ENCODE results near the gene ZNRF3.
"Not testable (repeated sequence)": the region's sequence is repeated elsewhere in the genome, so short reads cannot be mapped to it uniquely, and the experiment has no call there.

The ZNRF3 gene

GRCh38 chr22:28883917-28884746 is 760 bp downstream of the ZNRF3 start:
- FAIRE-seq = no peak
- no peak for DNase-seq (ENCODE audit: insufficient read length, low spot score)

DNA sequence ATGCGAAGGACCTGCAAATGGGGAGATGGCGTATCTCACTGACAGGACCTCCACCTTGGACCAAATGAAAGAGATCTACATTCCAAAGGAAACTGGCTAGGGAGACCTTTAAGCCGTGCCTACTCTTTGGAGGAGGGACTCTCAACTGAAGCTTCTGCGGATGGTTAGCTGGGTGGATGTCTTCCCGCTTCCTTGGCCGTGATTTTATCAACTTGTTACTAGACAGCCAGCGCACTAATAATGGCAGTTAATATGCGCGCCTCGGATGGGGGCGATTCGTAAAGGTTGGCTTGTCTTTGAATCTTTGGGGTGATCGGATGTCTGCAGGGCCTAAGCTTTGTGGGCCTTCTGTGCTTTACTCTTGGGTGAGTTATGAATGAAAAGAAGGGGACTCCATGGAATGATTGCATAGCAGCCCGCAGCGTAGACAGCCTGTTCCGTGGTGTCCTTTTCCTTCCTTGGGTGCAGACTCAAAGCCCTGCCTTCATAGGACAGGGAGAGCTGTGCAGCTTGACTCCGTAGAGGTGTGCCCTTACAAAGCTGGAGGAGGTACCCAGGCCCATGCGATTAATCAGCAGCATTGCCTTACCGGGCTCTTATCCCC is 1.5 kb downstream of the ZNRF3 start:
- DNase-seq (ENCODE audit: insufficient read length, low spot score) (no peak), FAIRE-seq (no peak)

- FAIRE-seq = no peak
- no peak for DNase-seq (ENCODE audit: insufficient read length, low spot score)
Observed at GRCh38 chr22:28885939-28886338, 2.6 kb downstream of the ZNRF3 start.

DNA sequence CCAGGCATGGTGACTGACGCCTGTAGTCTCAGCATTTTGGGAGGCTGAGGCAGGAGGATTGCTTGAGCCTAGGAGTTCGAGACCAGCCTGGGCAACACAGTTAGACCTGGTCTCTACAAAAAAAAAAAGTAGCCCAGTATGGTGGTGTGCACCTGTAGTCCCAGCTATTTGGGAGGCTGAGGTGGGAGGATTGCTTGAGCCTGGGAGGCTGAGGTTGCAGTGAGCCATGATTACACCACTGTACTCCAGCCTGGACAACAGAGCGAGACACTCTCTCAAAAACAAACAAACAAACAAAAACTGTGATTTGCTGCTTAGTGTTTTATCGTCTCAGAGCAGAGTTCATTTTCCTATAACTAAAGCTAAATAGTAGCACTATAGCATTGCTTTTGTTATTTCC is 3.3 kb downstream of the ZNRF3 start:
- DNase-seq (ENCODE audit: insufficient read length, low spot score); FAIRE-seq: not testable (repeated sequence)

DNA sequence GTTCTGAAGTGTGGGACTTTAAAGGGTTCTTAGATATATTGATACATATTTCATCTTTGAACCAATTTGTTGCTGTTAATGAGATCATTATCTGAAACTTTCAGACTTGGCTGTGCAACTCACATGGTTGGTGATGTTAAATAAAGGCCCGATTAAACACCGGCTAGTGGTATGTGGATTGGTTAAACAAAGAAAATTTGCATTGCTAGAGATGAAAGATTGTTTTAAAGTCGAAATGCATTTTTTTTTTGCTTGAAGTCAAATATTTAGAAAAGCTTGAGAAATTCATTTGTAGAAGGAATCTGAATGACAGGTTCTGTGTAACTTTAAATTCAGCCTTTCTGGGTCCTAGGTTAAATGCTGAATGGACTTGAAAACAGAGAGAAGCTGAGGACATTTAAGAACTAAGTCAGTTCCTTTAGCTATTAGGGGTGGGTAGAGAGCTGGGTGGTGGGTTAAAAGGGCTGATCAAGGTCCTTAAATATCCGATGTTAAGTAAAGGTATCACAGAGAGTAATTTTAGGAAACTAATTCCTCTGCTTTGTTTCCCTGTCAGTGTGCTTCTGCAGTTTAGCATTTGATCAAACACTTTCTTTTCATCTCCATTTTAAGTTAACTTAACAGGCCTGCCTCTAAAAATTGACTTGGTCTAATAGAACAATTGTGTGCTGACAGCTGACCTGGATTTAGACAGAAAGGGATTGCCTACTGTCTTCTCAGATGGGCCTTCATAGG is 4.5 kb downstream of the ZNRF3 start:
- FAIRE-seq = no peak

GRCh38 chr22:28889478-28890024 is 6.2 kb downstream of the ZNRF3 start:
- FAIRE-seq (no peak), DNase-seq (ENCODE audit: insufficient read length, low spot score) (no peak)

More for the DNA sequence above, 4.5 kb downstream of the ZNRF3 start:
- DNase-seq (ENCODE audit: insufficient read length, low spot score) = no peak

DNA sequence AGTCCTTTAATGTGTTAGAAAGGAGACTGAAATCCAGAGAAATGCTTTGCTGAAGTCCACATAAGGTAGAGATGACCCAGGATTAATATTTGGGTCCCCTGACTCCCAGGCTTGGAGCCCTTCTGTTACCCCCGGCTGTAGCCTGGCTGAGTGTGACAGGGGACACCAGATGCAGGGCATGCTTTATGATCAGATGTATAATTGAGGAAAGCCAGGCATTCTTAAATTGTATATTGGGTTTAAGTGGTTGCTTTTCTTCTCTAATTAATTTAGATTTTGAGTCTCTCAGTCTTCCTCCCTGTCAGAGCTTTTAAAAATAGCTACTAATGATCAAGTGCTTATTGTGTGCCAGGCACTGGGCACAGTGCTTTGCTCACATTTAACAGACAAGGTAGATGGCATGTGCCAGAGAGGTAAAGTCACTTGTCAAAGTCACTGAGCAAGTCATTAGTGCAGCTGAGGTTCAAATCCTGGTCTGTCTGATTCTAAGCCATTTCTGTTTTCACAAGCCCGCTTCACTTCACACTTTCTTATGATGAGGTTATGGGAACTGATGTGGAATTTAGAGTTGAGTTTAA is 7.9 kb downstream of the ZNRF3 start:
- no peak for DNase-seq (ENCODE audit: insufficient read length, low spot score)
- FAIRE-seq = no peak

- DNase-seq (ENCODE audit: insufficient read length, low spot score) (no peak), FAIRE-seq (no peak)
Observed at GRCh38 chr22:28892175-28892731, 8.9 kb downstream of the ZNRF3 start.

- DNase-seq (ENCODE audit: insufficient read length, low spot score) = no peak
- no peak for FAIRE-seq
Observed at GRCh38 chr22:28893810-28894209, 10.4 kb downstream of the ZNRF3 start.

DNA sequence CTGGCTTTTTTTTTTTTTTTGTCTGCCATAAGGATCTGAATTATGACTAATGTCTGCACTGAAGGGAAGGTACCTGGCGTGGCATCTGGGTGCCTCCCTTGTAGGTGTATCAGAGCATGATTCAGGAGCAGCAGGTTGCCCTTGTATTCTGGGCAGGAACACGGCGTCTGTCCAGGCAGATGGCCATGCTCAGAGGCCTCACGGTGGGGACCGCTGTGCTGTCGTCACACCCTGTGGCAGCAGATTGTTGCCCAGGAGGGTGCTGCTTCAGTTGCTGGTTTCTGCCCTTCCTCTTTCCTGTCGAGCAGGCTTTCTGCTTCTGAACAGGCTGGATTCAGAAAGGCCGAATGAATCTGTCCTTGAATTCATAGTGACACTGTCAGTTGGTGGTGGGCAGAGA is 11.0 kb downstream of the ZNRF3 start:
- FAIRE-seq = no peak

GRCh38 chr22:28894807-28895206 is 11.4 kb downstream of the ZNRF3 start:
- FAIRE-seq (no peak), DNase-seq (ENCODE audit: insufficient read length, low spot score) (no peak)

More for the DNA sequence above, 11.0 kb downstream of the ZNRF3 start:
- no peak for DNase-seq (ENCODE audit: insufficient read length, low spot score)

DNA sequence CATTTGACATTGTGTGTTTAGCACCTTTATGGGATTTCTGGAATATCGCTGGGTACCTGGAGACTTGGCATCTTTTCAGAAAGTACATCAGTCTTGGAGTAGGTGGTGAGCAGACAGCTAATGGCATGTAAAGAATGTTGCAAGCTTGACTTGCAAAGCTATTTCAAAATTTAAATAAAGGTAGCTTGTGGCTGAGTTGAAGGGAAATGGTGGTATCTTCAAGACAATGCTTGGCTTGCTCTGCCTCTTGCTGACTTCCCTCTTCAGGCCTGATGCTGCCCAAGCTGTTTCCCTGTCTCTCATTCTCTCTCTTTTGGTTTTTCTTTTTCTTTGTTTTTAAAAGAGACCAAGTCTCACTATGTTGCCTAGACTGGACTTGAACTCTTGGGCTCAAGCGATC is 13.2 kb downstream of the ZNRF3 start:
- FAIRE-seq (no peak), DNase-seq (ENCODE audit: insufficient read length, low spot score) (no peak)

DNA sequence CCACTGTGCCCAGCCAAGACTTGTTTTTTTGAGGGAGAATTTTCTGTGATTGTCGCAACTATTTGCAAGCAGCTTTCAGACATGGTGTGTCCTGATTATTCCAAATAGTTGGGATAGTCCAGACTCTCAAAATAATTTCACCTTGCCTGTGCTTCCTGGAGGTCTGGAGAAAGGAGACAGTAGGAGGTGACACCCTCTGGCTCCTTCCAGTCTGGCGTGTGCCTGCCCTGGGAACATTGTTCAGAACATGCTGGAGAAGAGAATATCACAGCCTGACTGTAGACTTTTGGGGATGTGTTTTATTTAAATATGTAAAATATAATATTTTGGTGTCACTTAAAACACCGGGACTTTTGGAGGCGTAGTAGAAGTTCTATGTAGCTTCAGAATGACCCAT is 14.9 kb downstream of the ZNRF3 start:
- DNase-seq (ENCODE audit: insufficient read length, low spot score) = no peak
- FAIRE-seq = no peak

GRCh38 chr22:28899199-28899853 is 16.0 kb downstream of the ZNRF3 start:
- FAIRE-seq (no peak), DNase-seq (ENCODE audit: insufficient read length, low spot score) (no peak)

DNA sequence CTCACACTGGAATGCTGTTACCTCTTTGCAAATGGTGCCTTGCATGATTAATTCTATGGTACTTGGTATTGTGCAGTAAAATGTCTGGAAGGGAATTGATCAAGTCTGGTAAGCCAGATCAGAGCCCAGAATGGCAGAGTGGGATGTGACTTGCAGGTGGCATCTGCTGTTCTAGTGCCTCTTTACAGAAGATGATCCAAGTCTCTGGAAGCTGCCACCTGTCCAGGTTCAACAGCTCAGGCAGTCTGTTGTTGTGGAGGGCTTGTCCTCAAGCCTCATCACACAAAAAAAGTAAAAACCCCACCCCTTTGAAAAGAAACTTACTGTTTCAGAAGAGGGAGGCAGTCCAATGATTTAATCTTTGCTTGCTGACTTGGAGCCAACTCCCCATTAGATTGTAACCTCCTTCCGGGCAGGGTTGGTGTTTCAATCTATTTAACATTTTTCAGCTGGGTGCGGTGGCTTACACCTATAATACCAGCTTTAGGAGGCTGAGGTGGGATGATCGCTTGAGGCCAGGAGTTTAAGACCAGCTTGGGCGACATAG is 17.1 kb downstream of the ZNRF3 start:
- no peak for DNase-seq (ENCODE audit: insufficient read length, low spot score)
- no peak for FAIRE-seq

- DNase-seq (ENCODE audit: insufficient read length, low spot score) = no peak
- FAIRE-seq = no peak
Observed at GRCh38 chr22:28902490-28902889, 19.1 kb downstream of the ZNRF3 start.

GRCh38 chr22:28903080-28903479 is 19.7 kb downstream of the ZNRF3 start:
- FAIRE-seq = no peak
- DNase-seq (ENCODE audit: insufficient read length, low spot score) = no peak

GRCh38 chr22:28903729-28904128 is 20.4 kb downstream of the ZNRF3 start:
- no peak for DNase-seq (ENCODE audit: insufficient read length, low spot score)

DNA sequence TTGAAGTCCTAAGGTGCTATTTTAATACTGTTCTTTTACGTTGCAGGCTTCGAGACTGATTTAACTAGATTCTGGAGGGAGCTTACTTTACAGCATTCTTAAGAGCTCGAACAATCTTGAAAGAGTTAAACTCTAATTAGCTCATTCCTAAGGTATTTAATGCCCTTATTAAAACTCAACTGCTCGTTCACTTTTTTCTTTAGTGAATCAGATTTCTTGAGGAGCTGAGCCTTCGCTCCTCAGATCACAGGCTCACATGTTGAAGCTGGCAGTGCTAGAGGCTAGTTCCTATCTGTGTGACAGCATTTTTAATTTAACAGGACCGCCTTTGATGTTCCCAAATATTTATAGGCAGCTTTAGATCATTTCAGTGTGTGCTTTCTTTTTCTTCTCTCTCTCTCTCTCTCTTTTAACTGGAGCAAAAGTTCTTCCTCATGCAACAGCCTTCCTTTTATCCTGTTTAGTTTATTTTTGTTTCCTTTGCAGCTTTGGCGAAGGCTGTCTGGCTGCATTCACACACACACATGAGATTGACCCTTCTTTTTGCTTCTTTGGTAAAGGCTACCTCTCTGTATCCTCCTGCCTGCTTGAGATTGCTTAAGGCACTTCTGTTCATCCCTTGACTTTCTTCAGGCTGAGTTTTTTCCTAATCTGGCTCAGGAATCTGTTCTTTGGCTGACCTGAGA is 21.0 kb downstream of the ZNRF3 start:
- no peak for FAIRE-seq
- DNase-seq (ENCODE audit: insufficient read length, low spot score) = no peak

More at GRCh38 chr22:28903729-28904128, 20.4 kb downstream of the ZNRF3 start:
- FAIRE-seq = no peak

Data from HTR-8/SVneo (cell line).